HG03108 (cell line): ENCODE measurements around the gene SOX11.

Source experiments
- ATAC-seq: cut with Tn5 transposase; IDR thresholded peaks from one replicate; pipeline ENCODE4 v1.9.1; 2021; ENCODE audit warnings: moderate library complexity; ENCODE audit not compliant: unreplicated experiment

The SOX11 gene

GRCh38 chr2:5691221-5691984 lies 781 bp upstream of the SOX11 start:
- ATAC-seq, result no peak

GRCh38 chr2:5692561-5693286 lies 540 bp downstream of the SOX11 start:
- no peak for ATAC-seq

- ATAC-seq, result no peak
These were observed 1.4 kb downstream of the SOX11 start for GRCh38 chr2:5693287-5694201.

GRCh38 chr2:5694306-5694705 lies 2.1 kb downstream of the SOX11 start:
- no peak for ATAC-seq

GRCh38 chr2:5695654-5696403 lies 3.6 kb downstream of the SOX11 start:
- ATAC-seq, result no peak

- no peak for ATAC-seq
These were observed 4.3 kb downstream of the SOX11 start for GRCh38 chr2:5696404-5696944.

GRCh38 chr2:5696945-5697521 lies 4.8 kb downstream of the SOX11 start:
- ATAC-seq, result no peak

- ATAC-seq, result no peak
These were observed 5.4 kb downstream of the SOX11 start for GRCh38 chr2:5697562-5697961.

GRCh38 chr2:5698134-5698533 lies 6.0 kb downstream of the SOX11 start:
- ATAC-seq, result no peak

- ATAC-seq, result no peak
These were observed 7.8 kb downstream of the SOX11 start for GRCh38 chr2:5699963-5700362.

- no peak for ATAC-seq
These were observed 8.4 kb downstream of the SOX11 start for GRCh38 chr2:5700551-5700950.

GRCh38 chr2:5701266-5701665 lies 9.1 kb downstream of the SOX11 start:
- no peak for ATAC-seq

- no peak for ATAC-seq
These were observed 11.0 kb downstream of the SOX11 start for GRCh38 chr2:5703166-5703565.

GRCh38 chr2:5705490-5705889 lies 13.3 kb downstream of the SOX11 start:
- ATAC-seq, result no peak

GRCh38 chr2:5706717-5707455 lies 14.7 kb downstream of the SOX11 start:
- no peak for ATAC-seq

GRCh38 chr2:5710615-5711014 lies 18.4 kb downstream of the SOX11 start:
- ATAC-seq, result no peak

GRCh38 chr2:5713101-5713500 lies 20.9 kb downstream of the SOX11 start:
- ATAC-seq, result no peak

- ATAC-seq, result no peak
These were observed 27.6 kb downstream of the SOX11 start for GRCh38 chr2:5719629-5720334.

- ATAC-seq, result no peak
These were observed 28.2 kb downstream of the SOX11 start for GRCh38 chr2:5720426-5720825.
